HG03442 (cell line): ENCODE results near the gene SPECC1L.
"Not testable (repeated sequence)": the region's sequence is repeated elsewhere in the genome, so short reads cannot be mapped to it uniquely, and the experiment has no call there.

ENCODE experiments used
- ATAC-seq: cut with Tn5 transposase; IDR thresholded peaks from one replicate; pipeline ENCODE4 v1.9.1; 2021; ENCODE audit warnings: mild to moderate bottlenecking, moderate library complexity; ENCODE audit not compliant: unreplicated experiment

Gene SPECC1L, protein sequence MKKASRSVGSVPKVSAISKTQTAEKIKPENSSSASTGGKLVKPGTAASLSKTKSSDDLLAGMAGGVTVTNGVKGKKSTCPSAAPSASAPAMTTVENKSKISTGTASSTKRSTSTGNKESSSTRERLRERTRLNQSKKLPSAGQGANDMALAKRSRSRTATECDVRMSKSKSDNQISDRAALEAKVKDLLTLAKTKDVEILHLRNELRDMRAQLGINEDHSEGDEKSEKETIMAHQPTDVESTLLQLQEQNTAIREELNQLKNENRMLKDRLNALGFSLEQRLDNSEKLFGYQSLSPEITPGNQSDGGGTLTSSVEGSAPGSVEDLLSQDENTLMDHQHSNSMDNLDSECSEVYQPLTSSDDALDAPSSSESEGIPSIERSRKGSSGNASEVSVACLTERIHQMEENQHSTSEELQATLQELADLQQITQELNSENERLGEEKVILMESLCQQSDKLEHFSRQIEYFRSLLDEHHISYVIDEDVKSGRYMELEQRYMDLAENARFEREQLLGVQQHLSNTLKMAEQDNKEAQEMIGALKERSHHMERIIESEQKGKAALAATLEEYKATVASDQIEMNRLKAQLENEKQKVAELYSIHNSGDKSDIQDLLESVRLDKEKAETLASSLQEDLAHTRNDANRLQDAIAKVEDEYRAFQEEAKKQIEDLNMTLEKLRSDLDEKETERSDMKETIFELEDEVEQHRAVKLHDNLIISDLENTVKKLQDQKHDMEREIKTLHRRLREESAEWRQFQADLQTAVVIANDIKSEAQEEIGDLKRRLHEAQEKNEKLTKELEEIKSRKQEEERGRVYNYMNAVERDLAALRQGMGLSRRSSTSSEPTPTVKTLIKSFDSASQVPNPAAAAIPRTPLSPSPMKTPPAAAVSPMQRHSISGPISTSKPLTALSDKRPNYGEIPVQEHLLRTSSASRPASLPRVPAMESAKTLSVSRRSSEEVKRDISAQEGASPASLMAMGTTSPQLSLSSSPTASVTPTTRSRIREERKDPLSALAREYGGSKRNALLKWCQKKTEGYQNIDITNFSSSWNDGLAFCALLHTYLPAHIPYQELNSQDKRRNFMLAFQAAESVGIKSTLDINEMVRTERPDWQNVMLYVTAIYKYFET

DNA sequence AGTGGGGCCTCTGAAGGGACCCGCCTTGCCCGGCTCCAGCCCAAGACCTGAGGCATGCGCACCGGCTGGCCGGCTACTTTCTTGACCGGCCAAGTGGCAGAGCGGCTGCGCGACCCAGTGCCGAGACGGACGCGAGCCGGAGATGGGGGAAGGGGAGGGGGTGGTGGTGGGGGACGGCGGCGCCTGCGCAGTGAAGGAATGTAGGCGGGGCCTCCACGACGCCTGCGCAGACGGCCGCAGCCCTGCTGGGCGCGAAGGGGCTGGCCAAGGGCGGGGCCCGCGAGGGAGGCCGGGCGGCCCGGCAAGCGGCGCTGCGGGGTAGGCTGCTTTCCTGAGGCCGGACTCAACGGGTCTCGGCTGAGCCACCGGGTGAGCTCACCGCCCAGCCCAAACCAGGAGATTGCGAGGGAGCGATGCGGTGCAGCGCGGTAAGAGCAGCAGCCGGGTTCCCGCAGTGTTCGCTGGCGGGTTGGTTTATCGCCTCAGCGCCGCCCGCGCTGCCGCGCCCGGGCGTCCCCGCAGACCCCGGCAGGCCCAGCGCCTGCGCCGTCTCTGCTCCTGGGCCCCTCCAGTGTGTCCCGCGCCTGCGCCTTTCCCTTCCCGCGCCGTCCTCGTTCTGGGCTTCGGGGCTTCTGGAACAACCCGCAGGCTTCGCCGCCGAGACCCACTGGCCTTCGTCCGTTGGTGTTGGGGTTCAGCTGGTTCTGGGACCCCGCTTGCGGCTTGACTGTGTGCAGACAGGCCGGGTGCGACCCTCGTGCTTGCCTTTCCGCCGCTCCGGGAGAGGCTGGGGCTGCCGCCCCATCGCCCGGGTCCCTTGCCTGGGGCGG, at the start of gene SPECC1L:
Gene SPECC1L (plus strand): TSS at position 276 of the 830 bp plus-strand sequence. CDS start 31,401 bp downstream, outside the sequence.
- ATAC-seq, result peak; percentile 79

DNA sequence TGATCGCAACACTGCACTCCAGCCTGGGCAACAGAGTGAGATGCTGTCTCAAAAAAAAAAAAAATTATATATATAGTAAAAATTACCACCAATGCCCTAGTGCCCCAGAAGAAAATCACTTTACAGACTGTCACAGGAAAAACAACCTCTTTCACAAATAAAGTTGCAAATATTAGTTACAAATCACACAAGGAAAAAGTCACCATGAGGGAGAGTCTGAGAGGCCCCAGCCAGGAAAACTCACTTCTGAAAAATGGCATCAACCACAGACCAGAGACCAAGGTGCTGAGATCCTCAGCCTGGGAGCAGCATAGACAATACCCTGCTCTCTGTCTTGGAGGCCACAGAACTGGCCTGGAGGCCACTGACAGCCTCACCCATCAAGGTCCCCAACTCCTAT, 46.2 kb upstream of the SPECC1L start:
- ATAC-seq, result no peak

DNA sequence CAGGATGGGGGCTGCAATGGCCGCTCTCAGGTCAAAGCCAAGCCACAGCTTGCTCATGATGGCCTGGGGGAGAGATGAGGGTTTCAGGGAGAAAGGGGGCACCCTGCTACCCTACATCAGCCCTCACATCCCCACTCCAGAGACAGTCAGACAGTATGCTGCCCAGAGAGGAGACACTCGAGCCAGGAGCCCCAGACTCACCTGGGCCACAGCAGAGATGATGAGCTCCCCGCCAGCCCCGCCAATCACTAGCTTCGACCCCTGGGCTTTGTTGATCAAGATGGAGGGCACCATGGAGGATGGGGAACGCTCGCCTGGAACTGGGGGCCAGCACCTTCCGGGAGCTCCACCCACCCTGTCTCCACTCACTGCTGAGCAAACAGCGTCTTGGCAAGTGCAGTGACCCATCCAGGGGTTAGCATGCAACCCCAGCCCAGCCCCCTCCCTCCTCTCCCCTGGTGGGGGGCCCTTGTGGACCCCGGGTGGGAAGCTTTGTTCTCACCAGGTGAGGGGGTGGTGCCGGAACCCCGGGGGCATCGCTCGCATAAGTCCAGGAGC, 45.5 kb upstream of the SPECC1L start:
- no peak for ATAC-seq

DNA sequence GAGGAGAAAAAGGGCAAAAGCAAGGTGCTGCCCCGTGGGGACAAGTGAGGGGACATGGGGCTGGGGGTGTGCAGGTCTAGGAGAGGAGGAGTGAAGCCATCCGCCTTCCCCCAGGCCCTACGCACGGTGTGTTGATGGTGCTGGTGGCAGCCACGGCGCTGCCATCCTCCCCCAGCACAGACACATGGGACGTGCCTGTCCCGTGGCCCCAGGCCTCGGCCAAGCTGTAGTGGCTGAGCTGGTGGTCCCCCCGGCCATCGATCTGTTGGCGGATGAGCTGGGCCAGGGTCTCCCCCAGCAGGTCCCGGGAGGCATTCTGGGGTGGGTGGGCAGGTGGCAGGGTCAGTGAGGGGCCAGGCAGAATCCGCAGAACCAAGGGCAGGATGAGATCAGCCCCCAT, 44.7 kb upstream of the SPECC1L start:
- ATAC-seq, result no peak

DNA sequence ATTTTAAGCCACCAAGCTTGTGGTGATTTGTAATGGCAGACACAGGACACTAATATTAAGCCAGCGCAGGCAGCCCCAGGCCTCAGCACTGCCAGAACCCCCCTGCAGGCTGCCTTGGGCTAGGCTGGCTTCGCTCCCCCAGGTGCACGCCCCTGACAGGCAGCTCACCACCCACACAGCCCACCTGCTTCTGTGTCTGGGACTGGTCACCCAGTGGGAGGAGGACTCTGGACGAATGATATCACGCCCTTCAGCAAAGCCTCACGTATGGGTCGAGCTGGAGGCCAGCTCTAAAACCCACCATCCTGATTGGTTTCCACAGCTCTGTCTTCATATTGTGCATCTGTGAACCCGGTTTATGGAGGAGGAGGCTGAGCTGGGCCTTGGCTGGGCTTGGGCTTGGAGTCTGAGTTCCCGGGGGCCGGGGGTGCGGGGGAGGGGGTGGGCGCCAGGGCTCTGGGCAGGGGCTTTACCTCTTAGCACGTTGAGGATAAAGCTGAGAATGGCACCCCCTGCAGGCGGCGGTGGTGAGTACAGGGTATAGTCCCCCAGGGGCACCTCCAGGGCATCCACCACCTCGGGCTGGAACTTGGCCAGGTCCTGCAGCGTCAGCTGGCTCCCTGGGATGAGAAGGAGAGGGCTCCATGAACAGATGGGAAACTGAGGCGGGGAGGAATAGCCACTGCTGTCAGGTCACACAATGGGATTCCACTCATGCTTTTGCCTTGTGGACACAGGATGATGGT, 39.5 kb upstream of the SPECC1L start:
- no peak for ATAC-seq

DNA sequence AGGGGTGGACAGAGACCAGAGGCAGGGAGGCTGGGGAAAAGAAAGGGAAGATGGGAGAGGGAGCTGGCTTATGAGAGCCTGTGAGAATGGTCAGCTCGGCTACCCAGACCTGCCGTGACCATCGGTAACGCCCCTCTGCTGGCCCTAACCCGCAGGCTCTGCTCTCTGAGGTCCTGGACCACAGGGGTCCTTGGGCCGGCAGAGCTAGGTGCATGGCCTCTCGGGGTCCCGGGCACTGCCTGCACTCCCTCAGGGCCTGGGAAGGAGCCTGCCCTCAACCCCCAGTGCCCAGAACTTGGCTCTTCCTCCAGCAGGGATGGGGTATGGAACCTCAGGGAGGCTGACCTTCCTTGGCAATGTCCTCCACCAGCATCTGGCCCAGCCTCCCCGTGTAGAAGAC, 38.9 kb upstream of the SPECC1L start:
- no peak for ATAC-seq

DNA sequence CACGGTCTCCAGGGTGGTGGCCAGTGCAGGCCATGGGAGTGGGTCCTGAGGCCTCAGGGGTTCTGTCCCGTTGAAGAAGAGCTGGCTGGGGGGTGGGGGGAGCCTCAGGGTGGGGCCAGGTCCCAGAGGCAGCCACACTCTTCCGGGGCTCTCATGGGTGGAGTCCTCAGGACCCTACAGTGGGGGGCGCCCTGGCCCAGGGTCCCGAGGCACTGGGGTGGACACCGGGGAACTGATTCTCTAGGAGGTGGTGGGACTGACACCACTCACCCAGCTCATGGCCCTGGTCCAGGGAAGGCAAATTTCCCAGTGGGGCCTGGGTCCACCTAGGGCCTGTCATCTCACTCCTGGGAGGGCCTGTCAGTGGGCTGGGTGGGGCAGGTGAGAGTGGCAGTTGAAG, 38.5 kb upstream of the SPECC1L start:
- no peak for ATAC-seq

DNA sequence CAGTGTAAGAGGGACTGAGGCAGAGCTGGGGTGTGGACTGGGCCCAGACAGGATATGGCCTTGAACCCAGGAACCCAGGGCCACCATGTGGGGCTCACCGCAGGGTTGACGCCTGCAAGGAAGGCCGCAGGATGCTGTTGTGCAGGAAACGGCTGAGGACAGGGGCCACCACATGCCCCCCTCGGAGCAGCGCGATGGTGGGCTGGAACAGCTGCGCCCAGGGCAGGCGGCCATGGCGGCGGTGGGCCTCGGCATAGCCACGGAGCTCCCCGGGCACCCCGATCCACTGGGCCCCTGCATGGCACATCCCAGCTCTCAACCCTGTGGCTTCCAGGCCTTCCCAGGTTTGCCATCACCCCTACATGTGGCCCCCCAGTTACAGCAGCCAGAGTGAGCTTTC, 37.9 kb upstream of the SPECC1L start:
- no peak for ATAC-seq

DNA sequence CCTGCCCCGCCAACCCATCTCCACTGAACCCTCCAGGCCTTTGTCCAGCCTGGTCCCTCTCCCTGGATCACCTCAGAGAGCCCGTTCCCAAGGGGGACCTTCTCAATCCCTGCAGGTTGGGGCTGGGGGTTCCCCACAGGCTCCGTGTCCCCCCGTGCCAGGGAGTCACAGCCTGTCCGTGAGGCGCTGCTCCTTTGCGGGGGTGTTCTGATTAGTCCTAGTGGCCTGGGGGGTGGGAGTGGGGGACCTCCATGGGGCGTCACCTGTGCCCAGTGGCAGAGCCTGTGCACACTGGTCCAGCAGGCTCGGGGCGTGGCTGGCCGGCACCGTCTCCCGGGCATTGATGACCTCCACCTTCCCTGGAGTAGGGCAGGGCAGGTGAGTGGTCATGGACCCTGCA, 37.4 kb upstream of the SPECC1L start:
- no peak for ATAC-seq

DNA sequence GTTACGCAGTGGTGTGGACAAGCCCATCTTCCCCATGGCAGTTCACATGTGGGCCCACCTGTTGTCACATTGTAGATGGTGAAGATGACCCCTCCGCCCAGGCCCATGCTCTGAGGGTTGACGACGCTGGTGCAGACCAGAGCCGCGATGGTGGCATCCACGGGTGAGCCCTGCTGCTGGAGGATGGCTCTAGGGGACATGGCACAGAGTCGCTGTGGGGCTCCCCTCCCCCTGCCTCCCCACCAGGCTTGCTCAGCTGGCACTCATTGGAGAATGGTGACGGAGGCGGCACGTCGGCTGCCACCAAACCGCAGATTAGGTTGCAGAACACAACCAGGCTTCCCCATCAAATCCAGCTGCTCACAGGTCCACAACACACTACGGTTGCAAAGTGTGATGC, 36.8 kb upstream of the SPECC1L start:
- ATAC-seq, result no peak

DNA sequence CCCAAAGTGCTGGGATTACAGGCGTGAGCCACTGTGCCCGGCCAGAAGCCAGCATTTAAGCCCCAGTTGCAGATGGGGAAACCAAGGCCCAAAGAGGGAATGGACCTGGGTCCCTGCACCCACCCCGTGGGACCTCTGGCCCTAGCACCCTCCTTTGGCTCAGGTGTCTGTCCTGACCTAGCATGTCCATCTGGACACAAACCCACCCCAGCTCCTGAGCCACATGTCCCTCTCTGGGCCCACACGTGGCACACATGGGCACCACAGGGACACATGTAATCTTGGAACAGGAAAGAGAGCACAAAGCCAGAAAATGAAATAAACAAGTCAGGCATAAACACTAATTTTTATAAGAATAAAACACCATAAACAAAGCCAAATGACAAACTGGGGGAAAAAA, 35.3 kb upstream of the SPECC1L start:
- no peak for ATAC-seq

DNA sequence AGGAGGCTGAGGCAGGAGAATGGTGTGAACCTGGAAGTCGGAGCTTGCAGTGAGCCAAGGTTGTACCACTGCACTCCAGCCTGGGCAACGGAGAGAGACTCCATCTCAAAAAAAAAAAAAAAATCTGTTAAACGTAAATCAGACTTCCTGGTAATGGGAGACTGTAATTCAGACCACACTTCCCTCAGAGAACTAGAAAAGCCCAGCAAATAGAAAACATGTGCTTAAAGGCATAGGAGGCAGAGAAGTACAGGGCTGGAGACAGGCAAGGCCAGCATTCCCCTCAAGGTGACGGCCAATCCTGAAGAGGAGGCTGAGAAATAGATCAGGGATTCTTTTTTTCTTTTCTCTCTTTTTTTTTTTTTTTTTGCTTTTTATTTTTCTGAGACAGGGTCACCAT, 34.0 kb upstream of the SPECC1L start:
- no peak for ATAC-seq

DNA sequence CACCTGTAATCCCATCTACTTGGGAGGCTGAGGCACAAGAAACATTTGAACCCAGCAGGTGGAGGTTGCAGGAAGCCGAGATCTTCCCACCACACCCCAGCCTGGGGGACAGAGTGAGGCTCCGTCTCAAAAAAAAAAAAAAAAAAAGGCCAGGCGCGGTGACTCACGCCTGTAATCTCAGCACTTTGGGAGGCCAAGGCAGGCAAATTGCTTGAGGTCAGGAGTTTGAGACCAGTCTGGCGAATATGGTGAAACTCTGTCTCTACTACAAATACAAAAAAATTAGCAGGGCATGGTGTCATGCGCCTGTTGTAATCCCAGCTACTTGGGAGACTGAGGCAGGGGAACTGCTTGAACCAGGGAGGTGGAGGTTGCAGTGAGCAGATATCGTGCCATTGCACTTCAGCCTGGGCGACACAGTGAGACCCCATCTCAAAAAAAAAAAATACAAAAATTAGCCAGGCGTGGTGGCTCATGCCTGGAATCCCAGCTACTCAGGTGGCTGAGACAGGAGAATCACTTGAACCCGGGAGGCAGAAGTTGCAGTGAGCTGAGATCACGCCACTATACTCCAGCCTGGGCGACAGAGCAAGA, 32.4 kb upstream of the SPECC1L start:
- ATAC-seq, result not testable (repeated sequence)

DNA sequence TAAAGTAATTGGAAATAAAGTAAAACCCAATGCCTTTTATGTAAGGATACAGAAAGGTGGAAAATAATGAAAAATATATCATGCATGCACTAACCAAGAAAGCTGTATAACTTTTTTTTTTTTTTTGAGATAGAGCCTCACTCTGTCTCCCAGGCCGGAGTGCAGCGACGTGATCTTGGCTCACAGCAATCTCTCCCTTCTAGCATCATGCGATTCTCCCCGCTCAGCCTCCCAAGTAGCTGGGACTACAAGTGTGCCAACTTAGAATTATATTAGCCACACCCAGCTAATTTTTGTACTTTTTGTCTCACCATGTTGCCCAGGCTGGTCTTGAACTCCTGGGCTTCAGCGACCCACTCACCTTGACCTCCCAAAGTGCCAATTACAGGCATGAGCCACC, 30.2 kb upstream of the SPECC1L start:
- ATAC-seq, result no peak

DNA sequence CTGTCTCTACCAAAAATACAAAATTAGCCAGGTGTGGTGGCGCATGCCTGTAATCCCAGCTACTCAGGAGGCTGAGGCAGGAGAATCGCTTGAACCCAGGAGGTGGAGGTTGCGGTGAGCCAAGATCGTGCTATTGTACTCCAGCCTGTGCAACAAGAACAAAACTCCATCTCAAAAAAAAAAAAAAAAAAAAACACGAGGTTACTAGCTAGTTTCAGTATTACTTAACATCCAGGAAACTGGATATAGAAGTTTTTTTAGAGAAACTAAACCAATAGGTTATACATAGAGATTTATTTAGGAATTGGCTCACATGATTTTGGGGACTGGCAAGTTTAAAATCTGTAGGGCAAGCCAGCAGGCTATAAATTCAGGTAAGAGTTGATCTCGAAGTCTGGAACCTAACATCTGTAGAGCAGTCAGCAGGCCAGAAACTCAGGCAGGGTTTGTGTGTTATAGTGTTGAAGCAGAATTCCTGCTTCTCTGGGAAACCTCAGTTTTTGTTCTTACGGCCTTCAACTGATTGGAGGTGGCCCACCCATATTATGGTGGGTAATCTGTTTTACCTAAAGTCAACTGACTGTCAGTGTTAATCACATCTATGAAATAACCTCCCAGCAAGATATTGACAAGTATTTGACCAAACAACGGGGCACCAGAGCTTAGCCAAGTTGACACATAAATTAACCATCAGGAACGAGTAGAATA, 29.5 kb upstream of the SPECC1L start:
- not testable (repeated sequence) for ATAC-seq

DNA sequence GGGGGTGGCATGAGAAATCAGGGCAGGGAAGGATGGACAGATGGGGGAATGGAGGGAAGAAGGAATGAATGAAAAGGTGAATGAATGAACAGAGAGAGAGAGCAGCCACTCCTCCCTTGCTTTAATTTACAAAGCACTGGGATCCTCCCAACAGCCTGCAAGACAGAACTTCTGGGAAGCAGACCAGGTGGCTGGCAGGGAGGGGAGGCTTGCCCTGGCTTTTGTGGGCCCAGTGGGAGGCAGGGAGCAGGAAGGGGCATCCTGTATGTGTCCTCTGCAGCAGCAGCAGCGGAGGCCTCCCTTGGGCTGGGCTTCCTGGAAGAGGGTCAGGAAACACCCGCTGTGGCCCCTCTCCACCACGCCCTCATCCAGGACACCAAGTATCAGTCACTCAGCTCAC, 27.2 kb upstream of the SPECC1L start:
- ATAC-seq, result not testable (repeated sequence)

DNA sequence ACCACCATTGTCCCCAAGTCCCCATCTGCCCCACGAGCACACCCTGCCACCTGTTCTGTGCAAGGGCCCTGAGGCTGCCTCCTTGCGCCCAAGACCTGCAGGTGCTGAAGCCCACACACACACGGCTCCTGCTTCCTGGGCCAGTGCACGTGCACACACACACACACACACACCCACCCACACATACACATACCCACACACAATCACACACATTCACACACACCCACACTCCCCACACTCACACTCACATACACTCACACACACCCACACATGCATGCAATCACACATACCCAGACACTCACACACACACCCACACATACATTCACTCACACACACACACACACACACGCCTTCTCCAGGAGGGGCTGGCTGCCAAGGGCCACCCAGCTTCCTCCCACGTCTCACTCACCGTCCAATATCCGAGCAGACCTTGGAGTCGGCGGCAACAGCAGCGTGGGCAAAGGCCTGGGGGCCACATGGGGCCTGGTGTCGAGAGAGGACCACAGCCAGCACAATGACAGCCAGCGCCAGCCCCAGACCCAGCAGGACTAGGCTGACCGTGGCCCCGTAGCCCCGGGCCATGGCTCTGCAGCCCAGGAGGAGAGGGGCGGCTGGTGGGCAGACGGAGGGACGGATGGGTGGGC, 26.4 kb upstream of the SPECC1L start:
- ATAC-seq, result no peak

DNA sequence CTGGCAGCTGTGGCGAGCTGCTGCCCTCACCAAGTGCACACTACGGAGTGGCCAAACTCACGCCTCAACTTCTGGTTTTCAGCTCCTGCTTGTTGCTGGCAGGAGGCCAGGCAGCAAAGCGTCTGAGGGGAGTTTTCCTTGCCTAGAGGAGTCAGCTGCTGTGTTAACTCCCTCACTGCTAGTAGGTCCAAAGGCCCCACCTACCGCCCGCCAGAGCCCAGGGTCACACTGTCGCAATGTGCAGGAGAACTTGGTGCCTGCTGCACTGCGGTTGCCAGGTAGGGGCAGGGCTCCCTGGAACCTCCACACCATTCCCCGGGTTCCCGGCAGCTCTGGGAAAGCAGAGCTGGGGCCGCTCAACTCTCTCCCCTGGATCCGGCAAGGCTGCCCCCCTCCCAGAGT, 25.6 kb upstream of the SPECC1L start, which contains the start of gene GGT5:
Gene GGT5 (minus strand): TSS at position 53 of the 402 bp plus-strand sequence. CDS start 357 bp downstream, outside the sequence.
- ATAC-seq, result not testable (repeated sequence)
